ENCODE data around the gene BUB3.

DNA sequence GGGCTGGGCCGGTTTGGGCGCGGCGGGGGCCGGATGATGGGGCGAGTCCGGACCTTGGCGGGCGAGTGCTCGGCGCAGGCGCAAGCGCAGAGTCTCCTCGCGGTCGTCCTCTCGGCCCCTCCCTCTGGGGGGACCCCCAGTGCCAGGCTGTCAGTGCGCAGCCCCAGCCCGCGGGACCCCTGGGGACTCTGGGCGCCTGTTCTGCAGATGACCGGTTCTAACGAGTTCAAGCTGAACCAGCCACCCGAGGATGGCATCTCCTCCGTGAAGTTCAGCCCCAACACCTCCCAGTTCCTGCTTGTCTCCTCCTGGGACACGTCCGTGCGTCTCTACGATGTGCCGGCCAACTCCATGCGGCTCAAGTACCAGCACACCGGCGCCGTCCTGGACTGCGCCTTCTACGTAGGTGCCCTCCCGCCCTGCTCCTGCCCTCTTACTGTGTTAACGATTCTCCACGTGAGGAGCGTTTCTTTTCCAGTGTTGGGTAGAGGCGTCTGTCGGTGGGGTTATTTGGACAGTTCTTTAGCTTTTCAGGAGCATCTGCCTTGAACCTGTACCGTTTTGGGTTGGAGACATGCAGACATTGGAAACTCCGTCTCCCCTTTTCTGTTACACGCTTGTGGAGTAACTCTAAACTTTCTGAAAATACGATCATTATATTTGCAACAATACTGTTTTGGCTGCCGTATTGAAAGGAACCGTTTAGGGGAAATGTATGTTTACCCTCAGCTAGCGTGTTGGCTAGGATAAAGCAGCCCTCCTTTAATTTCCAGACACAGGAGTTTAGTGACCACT lies 706 bp downstream of the BUB3 start:
- TF ChIP-seq, protein P1, sequence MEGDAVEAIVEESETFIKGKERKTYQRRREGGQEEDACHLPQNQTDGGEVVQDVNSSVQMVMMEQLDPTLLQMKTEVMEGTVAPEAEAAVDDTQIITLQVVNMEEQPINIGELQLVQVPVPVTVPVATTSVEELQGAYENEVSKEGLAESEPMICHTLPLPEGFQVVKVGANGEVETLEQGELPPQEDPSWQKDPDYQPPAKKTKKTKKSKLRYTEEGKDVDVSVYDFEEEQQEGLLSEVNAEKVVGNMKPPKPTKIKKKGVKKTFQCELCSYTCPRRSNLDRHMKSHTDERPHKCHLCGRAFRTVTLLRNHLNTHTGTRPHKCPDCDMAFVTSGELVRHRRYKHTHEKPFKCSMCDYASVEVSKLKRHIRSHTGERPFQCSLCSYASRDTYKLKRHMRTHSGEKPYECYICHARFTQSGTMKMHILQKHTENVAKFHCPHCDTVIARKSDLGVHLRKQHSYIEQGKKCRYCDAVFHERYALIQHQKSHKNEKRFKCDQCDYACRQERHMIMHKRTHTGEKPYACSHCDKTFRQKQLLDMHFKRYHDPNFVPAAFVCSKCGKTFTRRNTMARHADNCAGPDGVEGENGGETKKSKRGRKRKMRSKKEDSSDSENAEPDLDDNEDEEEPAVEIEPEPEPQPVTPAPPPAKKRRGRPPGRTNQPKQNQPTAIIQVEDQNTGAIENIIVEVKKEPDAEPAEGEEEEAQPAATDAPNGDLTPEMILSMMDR (conservative IDR thresholded peaks at IDR 0.05 in 1 of 2, IDR thresholded peaks at IDR 0.05 in 1 of 2; ENCODE audit: low read depth in 1 of 2, low read length in 2 of 2) = no peak
- no peak for TF ChIP-seq EZH2 (IDR thresholded peaks at IDR 0.05; ENCODE audit: low read length, missing control alignments)
